NCI-H524 (cell line): ENCODE data around the gene TNS3.
"Not testable (repeated sequence)": the region's sequence is repeated elsewhere in the genome, so short reads cannot be mapped to it uniquely, and the experiment has no call there.

ENCODE experiments used
- DNase-seq, 2 experiments: peaks; one replicate each; lab custom pipeline; 2025; lab: John Stamatoyannopoulos, UW

The TNS3 gene

DNA sequence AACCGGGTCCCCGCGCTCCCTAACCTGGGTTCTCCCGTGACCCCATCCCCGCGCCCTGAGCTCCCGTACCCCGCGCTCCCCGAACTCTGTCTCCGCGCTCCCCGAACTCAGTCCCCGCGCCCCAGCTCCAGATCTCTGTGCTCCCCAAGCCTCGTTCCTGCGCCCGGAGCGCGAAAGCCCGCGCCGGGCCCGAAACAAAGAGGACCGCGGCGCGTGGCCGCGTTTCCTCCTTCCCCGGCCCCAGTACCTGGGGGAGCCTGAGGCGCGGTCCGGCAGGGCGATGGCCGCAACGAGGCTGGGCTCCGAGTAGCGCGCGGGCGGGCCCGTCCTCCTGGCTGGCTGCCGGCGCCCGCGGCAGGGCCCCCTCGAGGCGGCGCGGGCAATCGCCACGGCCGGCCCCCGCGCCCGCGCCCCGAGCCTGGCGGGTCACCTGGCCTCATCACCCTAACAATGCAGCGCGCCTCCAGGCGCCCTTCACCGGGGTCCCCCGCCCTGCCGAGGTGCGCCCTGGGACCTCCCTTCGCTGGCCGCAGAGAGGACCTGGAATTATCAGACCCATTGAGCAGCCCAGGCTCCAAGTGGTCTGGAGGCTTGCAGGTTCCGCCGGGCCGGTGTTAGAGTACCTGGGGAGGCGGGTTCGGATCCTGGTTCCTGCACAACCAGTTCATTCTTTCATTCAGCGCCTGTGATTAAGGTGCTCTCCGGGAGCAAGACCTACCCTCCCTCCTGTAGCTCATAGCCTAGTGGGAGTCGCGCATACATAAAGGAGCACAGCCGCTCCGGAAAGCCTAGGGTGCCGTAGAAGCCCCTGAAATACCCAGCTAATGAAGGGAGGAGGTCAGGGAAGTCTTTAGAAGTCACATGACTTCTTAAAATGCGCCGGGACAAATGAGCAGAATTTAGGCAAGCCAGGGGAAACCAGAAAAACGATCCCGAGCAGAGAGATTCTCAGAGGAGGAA, at the start of gene TNS3:
Gene TNS3, minus strand, starts transcription at position 308 of the 960 bp plus-strand sequence. CDS start 142,475 bp downstream, outside the sequence.
- peak in 1 of 2 experiments; percentile 9 for DNase-seq

DNA sequence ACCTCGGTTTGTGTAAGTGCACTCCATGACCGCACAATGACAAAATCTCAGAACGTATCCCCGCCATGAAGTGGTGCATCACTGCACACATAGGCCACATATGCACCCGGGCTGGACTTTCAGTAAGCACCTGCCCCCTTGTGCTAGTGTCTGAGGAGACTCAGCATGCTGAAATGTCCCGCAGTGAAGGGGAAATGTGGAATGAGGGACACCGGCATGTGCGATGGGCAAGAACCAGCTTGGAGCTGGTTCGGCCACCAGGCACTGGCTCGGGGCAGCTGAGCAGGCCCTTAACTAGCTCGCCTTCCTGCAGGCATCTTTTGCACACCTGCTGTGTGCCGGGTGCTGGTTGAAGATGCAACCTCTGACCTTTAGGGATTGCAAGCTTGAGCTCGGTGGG, 49.8 kb upstream of the TNS3 start:
- DNase-seq = no peak

DNA sequence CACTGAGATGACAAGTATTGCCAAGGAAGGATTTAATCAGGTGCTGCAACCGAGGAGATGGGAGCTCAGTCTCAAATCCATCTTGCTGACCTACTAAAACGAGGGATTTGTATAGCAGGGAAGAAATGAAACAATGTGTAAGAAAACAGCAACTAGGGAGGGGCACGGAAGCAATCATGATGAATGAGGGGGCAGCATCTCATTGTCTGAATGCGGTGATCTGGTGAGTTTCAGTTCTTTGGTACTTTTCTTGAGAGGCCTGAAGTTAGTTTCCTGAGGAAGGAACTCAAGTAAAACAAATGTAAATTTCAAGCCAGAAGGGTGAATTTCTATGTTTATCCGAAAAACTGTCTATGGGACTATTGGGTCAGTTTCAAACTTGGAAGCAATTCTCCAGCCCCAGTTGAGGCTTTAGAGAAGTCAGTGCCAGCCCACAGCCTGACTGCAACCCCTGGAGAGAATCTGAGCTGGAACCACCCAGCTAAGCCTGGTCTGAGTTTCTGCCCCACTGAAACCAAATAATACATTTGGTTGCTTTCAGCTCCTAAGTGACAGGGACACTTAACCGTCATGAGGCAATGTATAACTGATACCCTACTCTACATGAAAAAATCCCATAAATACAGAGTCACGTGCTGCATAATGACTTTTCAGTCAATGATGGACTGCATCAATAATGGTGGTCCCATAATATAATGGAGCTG, 45.8 kb upstream of the TNS3 start:
- DNase-seq = no peak

GRCh38 chr7:47625861-47626715, 44.2 kb upstream of the TNS3 start:
- DNase-seq = no peak

GRCh38 chr7:47624689-47625088, 42.8 kb upstream of the TNS3 start:
- DNase-seq = no peak

DNA sequence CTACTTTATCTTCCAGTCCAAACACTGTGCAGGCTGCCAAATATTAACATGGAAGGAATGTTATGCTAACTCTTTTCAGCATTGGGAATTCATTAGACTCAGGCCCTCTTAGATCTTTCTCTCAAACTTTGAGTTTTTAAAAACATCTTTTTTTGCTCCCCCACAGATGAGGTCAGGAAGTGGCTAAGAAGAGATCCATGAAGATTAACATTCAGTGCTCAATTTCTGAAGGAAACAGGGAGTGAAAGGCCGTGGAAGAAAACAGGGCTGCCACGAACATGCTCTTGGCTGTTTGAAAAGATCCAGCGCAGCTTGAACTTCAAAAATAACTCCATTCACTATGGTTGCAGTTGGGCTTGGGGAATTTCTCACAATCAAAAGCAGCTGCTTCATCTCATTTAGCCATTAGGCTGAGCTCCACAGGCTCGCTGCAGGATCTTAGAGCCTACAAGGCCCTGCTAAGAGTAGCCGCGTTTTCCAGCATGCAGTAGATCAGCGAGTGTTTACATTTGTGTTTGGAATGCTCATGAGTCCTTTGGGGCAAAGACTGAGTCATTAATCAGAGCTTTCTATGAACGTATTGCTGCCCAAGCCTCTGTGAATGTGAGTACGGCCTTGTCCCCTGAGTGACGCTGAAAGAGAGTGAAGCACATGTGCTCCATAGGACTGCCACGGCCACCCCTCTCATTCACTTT, 41.2 kb upstream of the TNS3 start:
- DNase-seq = no peak

DNA sequence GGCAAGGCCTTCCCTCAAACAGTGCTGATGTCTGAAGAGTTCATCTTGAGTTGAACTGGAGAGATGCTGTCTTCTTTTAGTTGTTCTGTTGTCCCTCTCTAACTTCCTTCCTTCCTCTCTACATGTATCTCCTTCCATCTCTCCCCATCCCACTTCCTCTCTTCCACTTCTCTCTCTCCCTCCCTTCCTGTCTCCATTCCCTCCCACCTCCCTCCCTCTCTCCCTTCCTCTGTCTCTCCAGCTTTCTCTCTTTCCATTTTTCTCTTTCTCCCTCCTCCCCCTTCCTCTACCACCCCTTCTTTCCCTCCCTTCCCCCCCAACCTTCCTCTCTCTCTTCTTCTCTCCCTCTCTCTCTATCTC, 40.7 kb upstream of the TNS3 start:
- DNase-seq = no peak

- no peak for DNase-seq
These were observed 40.2 kb upstream of the TNS3 start for GRCh38 chr7:47621979-47622561.

DNA sequence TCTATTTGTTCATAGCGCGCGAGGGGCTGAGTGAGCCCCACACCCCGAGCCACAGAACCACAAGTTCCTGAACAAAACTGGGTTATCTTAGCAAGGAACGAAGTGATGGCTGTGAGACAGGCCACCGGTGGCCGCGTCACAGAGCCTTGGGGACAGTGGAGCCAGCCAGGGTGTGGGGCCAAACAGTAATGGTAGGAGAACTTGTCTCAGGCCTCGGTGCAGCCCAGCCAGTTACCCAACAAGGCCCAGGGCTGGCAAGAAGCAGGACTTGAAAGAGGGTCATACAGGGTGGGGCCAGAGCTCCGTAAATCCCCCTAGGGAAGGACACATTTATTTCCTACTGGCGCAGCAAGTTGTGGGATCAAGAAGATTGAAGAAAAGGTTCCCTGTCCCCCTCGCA, 39.4 kb upstream of the TNS3 start:
- DNase-seq = no peak

- DNase-seq = no peak
These were observed 37.9 kb upstream of the TNS3 start for GRCh38 chr7:47619806-47620205.

DNA sequence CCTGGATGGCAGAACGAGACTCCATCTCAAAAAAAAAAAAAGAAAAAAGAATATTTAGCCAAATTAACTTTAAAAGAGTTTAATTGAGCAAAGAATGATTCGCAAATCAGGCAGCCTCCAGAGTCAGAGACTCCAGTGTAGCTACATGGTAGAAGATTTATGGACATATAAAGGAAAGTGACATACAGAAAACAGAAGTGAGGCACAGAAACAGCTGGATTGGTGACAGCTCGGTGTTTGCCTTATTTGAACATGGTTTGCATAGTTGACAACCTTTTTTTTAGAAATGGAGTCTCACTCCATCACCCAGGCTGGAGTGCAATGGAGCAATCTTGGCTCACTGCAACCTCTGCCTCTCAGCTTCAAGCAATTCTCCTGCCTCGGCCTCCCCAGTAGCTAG, 35.2 kb upstream of the TNS3 start:
- DNase-seq = no peak

DNA sequence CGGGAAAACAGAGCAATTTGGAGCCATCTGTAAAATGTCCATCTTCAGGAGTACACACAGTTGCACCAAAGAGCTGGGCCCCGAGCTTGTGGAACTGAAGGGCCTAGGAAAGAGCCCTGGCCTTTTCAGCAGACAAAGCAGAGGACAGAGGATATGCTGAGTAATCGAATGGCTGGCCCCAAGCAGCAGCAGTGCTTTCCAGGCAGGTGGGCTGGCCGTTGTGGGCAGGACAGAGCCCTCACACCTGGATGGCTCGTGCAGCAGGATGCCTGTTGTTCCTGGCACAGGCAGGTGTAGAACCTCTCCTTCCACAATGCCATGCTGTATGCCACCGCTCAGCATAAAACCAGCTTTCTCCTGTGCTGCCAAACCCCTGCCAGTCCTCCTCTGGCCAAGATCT, 32.5 kb upstream of the TNS3 start:
- DNase-seq = no peak

DNA sequence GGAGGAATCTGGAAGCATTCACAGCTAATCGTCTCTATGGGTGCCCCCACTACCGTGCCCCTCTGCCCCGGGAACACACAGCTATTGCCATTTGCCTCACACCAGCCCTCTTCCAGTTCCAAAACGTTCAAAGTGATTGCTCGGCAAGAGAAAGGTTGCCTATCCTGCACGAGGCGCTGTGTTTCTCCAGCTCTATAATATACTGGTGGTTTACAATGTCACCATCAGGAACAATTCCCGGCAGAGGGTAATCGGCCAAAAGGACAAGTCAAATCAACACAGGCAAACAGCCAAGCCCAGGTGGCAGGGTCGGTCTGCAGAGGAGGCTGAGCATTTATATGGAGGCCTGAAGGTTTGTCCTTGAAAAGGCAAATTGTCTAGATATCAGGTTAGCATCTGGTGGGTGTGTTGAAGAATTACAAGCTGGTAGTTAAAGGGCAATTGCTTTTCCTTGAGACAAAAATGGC, 29.2 kb upstream of the TNS3 start:
- DNase-seq = no peak

- no peak for DNase-seq
These were observed 28.7 kb upstream of the TNS3 start for GRCh38 chr7:47610506-47611044.

DNA sequence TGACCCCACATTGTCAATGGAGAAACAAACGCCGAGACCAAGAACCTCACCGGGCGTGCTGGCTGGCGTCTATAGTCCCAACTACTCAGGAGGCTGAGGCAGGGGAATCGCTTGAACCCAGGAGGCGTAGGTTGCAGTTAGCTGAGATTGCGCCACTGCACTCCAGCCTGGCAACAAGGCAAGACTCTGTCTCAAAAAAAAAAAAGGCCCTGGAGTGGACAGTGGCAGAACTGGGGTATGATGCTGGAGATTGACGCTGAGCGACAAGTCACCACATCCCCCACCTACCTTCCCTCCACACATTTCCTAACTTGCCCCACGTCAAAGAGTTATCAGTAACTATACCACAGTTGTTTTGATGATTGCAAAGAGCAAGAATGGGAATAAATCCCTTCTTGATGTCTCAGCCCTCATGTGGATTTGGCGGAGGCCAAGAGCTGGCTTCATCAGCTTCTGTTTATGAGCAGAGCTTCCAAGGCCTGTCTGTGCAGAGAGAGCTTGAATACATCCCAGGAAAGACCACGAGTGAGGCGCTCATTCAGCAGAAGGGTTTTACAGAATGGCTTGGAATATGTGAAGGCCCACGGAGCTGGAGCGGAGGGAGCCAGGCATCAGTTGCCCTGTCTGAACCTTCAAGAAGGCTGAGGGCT, 28.0 kb upstream of the TNS3 start:
- DNase-seq = no peak

GRCh38 chr7:47606593-47607046, 24.7 kb upstream of the TNS3 start:
- not testable (repeated sequence) for DNase-seq

- DNase-seq = no peak
These were observed 24.1 kb upstream of the TNS3 start for GRCh38 chr7:47605816-47606575.

DNA sequence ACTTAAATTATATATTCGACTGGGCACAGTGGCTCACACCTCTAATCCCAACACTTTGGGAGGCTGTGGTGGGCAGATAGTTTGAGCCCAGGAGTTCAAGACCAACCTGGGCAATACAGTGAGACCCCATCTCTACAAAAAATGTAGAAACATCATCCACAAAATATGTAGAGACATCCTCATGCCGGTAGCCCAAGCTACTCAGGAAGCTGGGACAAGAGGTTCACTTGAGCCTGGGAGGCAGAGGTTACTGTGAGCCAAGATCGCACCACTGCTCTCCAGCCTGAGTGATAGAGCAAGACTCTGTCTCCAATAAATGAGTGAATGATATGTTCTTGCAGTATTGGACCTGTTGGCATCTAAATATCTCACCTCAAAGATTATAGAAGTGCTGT, 22.6 kb upstream of the TNS3 start:
- no peak for DNase-seq

GRCh38 chr7:47603514-47604255, 21.8 kb upstream of the TNS3 start:
- not testable (repeated sequence) for DNase-seq
